Body of pancreas (tissue), 4 donors: ENCODE results near the gene DPYD.

Experiments used
- CTCF ChIP-seq, 7 experiments: fragments of 450-650 bp in 4 of 7; fragments of 200-600 bp in 3 of 7; sonication (generic) in 3 of 7; IDR thresholded peaks; one replicate each; pipeline ENCODE4 v1.5.1; 2016 to 2019; ENCODE audit warnings: antibody characterized with exemption in 7 of 7
- POLR2A ChIP-seq, 3 donors: fragments of 450-650 bp; IDR thresholded peaks; one replicate each; pipeline ENCODE4 v1.6.1; 2016; ENCODE audit warnings: antibody characterized with exemption in 3 of 3, mild to moderate bottlenecking in 2 of 3

GRCh38 chr1:97553971-97554370 is 366.9 kb downstream of the DPYD start:
- TF ChIP-seq CTCF (IDR thresholded peaks at IDR 0.05) (no peak), POLR2A (IDR thresholded peaks at IDR 0.05) (no peak)
